Coronary artery (tissue), 2 donors: ENCODE data around the gene SYNE4.

Experiments used
- DNase-seq: peaks from one replicate; pipeline ENCODE4 v3.0.0-alpha.2; 2017; ENCODE audit warnings: low spot score
- H3K27ac ChIP-seq, 2 donors: fragments of 200-600 bp; sonication (generic); one replicate each; pipeline ENCODE4 v1.5.1; 2016 to 2019
- H3K4me3 ChIP-seq: fragments of 200-600 bp; sonication (generic); 2 replicates; pipeline ENCODE4 v1.5.1; 2016; ENCODE audit warnings: mild to moderate bottlenecking, moderate library complexity
- TF ChIP-seq, protein P1 (sequence below): fragments of 200-600 bp; sonication (generic); IDR thresholded peaks from one replicate; pipeline ENCODE4 v1.5.1; 2019; ENCODE audit warnings: antibody characterized with exemption

Gene SYNE4

DNA sequence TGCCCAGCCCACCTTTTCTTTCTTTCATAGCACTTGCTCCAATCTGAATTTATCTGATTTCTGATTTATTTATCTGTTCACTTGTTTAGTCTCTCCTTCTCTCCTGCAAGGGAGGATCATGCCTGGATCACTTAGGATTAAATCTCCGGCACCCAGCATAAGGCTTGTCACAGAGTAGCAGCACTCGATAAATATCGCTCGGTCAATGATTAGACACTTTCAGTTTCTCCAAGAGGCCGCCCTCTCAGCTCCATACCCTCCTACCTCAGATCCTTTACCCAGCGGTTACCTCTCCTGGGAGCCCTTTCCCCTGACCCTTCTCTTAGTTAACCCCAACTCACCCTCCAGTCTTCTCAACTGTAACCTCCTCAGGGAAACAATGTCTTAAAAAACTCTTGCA lies 22.7 kb upstream of the SYNE4 start:
- DNase-seq = no peak
- Histone ChIP-seq H3K4me3 (no peak overlapping the region), H3K27ac (no peak overlapping the region)
- TF ChIP-seq, protein P1, sequence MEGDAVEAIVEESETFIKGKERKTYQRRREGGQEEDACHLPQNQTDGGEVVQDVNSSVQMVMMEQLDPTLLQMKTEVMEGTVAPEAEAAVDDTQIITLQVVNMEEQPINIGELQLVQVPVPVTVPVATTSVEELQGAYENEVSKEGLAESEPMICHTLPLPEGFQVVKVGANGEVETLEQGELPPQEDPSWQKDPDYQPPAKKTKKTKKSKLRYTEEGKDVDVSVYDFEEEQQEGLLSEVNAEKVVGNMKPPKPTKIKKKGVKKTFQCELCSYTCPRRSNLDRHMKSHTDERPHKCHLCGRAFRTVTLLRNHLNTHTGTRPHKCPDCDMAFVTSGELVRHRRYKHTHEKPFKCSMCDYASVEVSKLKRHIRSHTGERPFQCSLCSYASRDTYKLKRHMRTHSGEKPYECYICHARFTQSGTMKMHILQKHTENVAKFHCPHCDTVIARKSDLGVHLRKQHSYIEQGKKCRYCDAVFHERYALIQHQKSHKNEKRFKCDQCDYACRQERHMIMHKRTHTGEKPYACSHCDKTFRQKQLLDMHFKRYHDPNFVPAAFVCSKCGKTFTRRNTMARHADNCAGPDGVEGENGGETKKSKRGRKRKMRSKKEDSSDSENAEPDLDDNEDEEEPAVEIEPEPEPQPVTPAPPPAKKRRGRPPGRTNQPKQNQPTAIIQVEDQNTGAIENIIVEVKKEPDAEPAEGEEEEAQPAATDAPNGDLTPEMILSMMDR = no peak

DNA sequence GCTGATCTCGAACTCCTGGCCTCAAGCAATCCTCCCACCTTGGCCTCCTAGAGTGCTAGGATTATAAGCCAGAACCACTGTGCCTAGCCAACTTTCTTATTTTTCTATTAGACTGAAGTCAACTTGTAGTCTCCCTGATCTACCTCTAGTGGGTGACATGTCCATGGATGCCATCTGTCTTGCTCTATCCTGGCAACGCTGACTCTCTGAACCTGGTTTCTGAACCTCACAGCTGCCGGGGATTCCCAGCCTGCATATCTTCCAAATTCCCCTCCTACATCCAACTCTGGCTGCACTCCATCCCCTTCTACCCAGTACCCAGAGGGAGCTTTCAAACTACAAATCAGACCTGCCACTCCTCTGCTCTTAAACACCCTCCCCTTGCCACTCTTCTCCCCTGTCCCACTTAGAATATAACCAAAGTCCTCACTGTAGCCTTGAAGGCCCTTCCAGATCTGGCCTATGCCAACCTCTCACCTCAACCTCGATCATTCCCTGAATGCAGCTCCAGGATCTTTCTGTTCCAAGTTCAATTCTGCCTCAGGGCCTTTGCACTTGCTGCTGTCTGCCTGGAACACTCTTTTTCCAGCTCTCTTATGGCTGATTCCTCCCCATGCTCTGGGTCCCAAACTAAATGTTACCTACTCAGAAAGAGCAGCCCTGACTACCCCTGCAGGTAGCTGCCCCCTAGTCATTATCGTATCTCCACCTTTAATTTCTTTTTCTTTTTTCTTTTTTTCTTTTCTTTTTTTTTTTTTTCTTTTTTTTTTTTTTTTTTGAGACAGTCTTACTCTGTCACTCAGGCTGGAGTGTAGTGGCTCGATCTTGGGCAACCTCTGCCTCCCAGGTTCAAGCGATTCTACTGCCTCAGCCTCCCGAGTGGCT lies 21.9 kb upstream of the SYNE4 start:
- DNase-seq = no peak
- Histone ChIP-seq H3K4me3 (no peak overlapping the region), H3K27ac (no peak overlapping the region)
- TF ChIP-seq, protein P1 = no peak

- H3K27ac ChIP-seq = no peak overlapping the region
- H3K4me3 ChIP-seq = no peak overlapping the region
- DNase-seq = no peak
- TF ChIP-seq, protein P1 = no peak
Measured at GRCh38 chr19:36028313-36029041, 19.9 kb upstream of the SYNE4 start.

DNA sequence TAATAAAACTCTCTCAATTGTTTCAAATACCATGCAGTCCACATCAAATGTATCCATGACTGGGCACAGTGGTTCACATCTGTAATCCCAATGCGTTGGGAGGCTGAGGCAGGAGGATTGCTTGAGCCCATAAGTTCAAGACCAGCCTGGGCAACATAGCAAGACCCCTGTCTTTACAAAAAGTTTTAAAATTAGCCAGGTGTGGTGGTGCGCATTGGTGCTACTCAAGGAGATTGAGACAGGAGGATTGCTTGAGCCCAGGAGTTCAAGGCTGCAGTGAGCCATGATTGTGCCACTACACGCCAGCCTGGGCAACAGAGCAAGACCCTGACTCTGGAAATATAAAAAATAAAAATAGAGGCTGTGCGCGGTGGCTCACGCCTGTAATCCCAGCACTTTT lies 19.1 kb upstream of the SYNE4 start:
- TF ChIP-seq, protein P1 = no peak
- no peak for DNase-seq
- Histone ChIP-seq H3K27ac (no peak overlapping the region), H3K4me3 (no peak overlapping the region)

- no peak for DNase-seq
- Histone ChIP-seq H3K4me3 (no peak overlapping the region), H3K27ac (no peak overlapping the region)
- TF ChIP-seq, protein P1 = no peak
Measured at GRCh38 chr19:36026091-36026876, 17.7 kb upstream of the SYNE4 start.

GRCh38 chr19:36025541-36025940 lies 16.9 kb upstream of the SYNE4 start:
- no peak overlapping the region for H3K4me3 ChIP-seq
- TF ChIP-seq, protein P1 = no peak
- no peak overlapping the region for H3K27ac ChIP-seq
- no peak for DNase-seq
